Pancreas (tissue), 10 donors: ENCODE results near the gene NTSR1. TPM values are rescaled to one million over a fixed set of nuclear protein-coding genes. Genes with fewer than 3 reads are reported as not detected.

Experiments
- ATAC-seq, 4 donors: fragments of 200-7000 bp; cut with Tn5 transposase; one replicate each; pipeline versions ENCODE4 v1.8.0 to v1.9.1; 2020; ENCODE audit warnings: mild to moderate bottlenecking in 4 of 4, moderate library complexity in 4 of 4
- DNase-seq, 6 donors: peaks; one replicate each; pipeline ENCODE4 v3.0.0-alpha.2; 2020
- FAIRE-seq: peaks from 2 replicates; lab custom pipeline; 2012; peaks lifted over from hg19 to GRCh38; lab: Jason Lieb, UNC
- H3K27ac ChIP-seq, 4 donors: fragments of 200-600 bp; sonication (generic); 1 replicate in 3 of 4; 2 replicates in 1 of 4; pipeline versions ENCODE4 v1.5.0 to v1.8.0; 2020
- H3K27me3 ChIP-seq, 4 donors: fragments of 200-600 bp; one replicate each; pipeline ENCODE4 v1.8.0; 2021
- H3K36me3 ChIP-seq, 3 donors: fragments of 200-600 bp; sonication (generic) in 1 of 3; one replicate each; pipeline versions ENCODE4 v1.5.0 to v1.8.0; 2020 to 2021
- H3K4me1 ChIP-seq, 3 donors: fragments of 200-600 bp; one replicate each; pipeline ENCODE4 v1.8.0; 2021
- H3K4me3 ChIP-seq, 4 donors: fragments of 200-600 bp; sonication (generic) in 2 of 4; one replicate each; pipeline versions ENCODE4 v1.5.0 to v1.8.0; 2020 to 2021
- H3K9me3 ChIP-seq, 4 donors: fragments of 200-600 bp; one replicate each; pipeline ENCODE4 v1.8.0; 2021
- CTCF ChIP-seq, 4 donors: fragments of 200-600 bp; sonication (generic) in 3 of 4; IDR thresholded peaks; one replicate each; pipeline versions ENCODE4 v1.5.0 to v1.8.0; 2021; ENCODE audit warnings: antibody characterized with exemption in 4 of 4
- WGBS, 2 donors: extraction: QIAGEN DNeasy Blood & Tissue Kit; methylation state at CpG; one replicate each; pipeline ENCODE4 v1.1.7; 2013; 5-methylcytosine and 5-hydroxymethylcytosine counted together
- intact Hi-C, 3 donors: fragments of 100-400 bp; cut with DNase I; formaldehyde crosslinking; loops; one replicate each; pipeline versions ENCODE4 v1.11.1 to v1.14.2; 2022
- polyA plus RNA-seq, 2 donors: library from polyadenylated mRNA; stranded (reverse); fragments of 200-250 nt; gene quantifications; one replicate each; pipeline ENCODE4 v1.2.3, GENCODE V29; 2013
- total RNA-seq, 6 donors: library from RNA; stranded (reverse); fragmentation: NEBNext Ultra II Directional in 4 of 6; extraction: Animal tissue kit (Norgen Biotek cat#: 25700) in 4 of 6; gene quantifications; one replicate each; pipeline versions ENCODE4 v1.2.1 to v1.2.4, GENCODE V29; 2021 to 2023
- donor health status: healthy with polysubstance abuse.
- donor health status: DM: no; HTN: no; CAD: no; lungs with moderate emphysema.
- donor health status: DM: no; HTN: no; CAD: no.
- donor health status: control.
- donor health status: control.
- donor health status: Bipolar disorder and iron deficiency.
- donor health status: DM: yes; HTN: yes; CAD: no.
- donor health status: DM: no; HTN: no; CAD: no.
- donor health status: DM: no; HTN: no; CAD: no.
- donor health status: DM: yes; HTN: yes; CAD: no.

NTSR1 gene
- total and polyA plus RNA-seq, 8 donors = 0.02 to 0.15 (median 0.09) TPM; not detected in 2

- FAIRE-seq (no peak), DNase-seq (peak in 3 of 6 donors; percentile 15 to 53 (median 44)), ATAC-seq (no peak)
- Histone ChIP-seq H3K4me3 (no peak overlapping the region), H3K27me3 (peaks cover 0 to 3% (median 0%) of the 10 kb centered on the region in 4 donors), H3K27ac (no peak overlapping the region), H3K9me3 (no peaks in the 10 kb centered on the region), H3K36me3 (no peaks in the 10 kb centered on the region), H3K4me1 (no peaks in the 10 kb centered on the region)
- intact Hi-C loops = no loop called here
- WGBS, 2 donors = 45 to 58% methylated on average over 15 of the region's 15 CpGs
- TF ChIP-seq CTCF (IDR thresholded peaks at IDR 0.05) = no peak
These were observed 26.2 kb downstream of the NTSR1 start for GRCh38 chr20:62734881-62735280.

GRCh38 chr20:62735331-62735821, 26.7 kb downstream of the NTSR1 start:
- H3K4me3 ChIP-seq = no peak overlapping the region
- 38 to 59% methylated on average over 19 of the region's 19 CpGs for WGBS, 2 donors
- ATAC-seq (no peak), DNase-seq (peak in 3 of 6 donors; percentile 20 to 47 (median 39)), FAIRE-seq (no peak)
- intact Hi-C loops = no loop called here
- no peaks in the 10 kb centered on the region for H3K36me3 ChIP-seq
- H3K27ac ChIP-seq = no peak overlapping the region
- no peaks in the 10 kb centered on the region for H3K4me1 ChIP-seq
- no peaks in the 10 kb centered on the region for H3K9me3 ChIP-seq
- TF ChIP-seq CTCF (IDR thresholded peaks at IDR 0.05) = no peak
- H3K27me3 ChIP-seq = peaks cover 0 to 3% (median 0%) of the 10 kb centered on the region in 4 donors

GRCh38 chr20:62736026-62736406, 27.4 kb downstream of the NTSR1 start:
- peaks cover 0 to 3% (median 0%) of the 10 kb centered on the region in 4 donors for H3K27me3 ChIP-seq
- 70 to 81% methylated on average over 8 of the region's 8 CpGs for WGBS, 2 donors
- TF ChIP-seq CTCF (IDR thresholded peaks at IDR 0.05) = no peak

GRCh38 chr20:62736407-62737071, 27.9 kb downstream of the NTSR1 start:
- Histone ChIP-seq H3K27ac (no peak overlapping the region), H3K36me3 (no peaks in the 10 kb centered on the region), H3K4me3 (no peak overlapping the region), H3K27me3 (peaks cover 0 to under 1% (median 0%) of the 10 kb centered on the region in 4 donors), H3K4me1 (no peaks in the 10 kb centered on the region), H3K9me3 (no peaks in the 10 kb centered on the region)
- 66 to 76% methylated on average over 11 to 14 of the region's 14 CpGs for WGBS, 2 donors
- DNase-seq (peak in 2 of 6 donors; percentile 11 to 28), FAIRE-seq (no peak), ATAC-seq (no peak)
- intact Hi-C loops = no loop called here
- no peak for TF ChIP-seq CTCF (IDR thresholded peaks at IDR 0.05)

More at GRCh38 chr20:62736026-62736406, 27.4 kb downstream of the NTSR1 start:
- intact Hi-C loops = no loop called here
- Histone ChIP-seq H3K9me3 (no peaks in the 10 kb centered on the region), H3K36me3 (no peaks in the 10 kb centered on the region), H3K4me1 (no peaks in the 10 kb centered on the region), H3K4me3 (no peak overlapping the region), H3K27ac (no peak overlapping the region)
- FAIRE-seq (no peak), ATAC-seq (no peak), DNase-seq (peak in 3 of 6 donors; percentile 4 to 36 (median 32))

- Histone ChIP-seq H3K4me3 (no peak overlapping the region), H3K36me3 (no peaks in the 10 kb centered on the region), H3K4me1 (no peaks in the 10 kb centered on the region), H3K27ac (no peak overlapping the region), H3K27me3 (no peaks in the 10 kb centered on the region), H3K9me3 (no peaks in the 10 kb centered on the region)
- no peak for TF ChIP-seq CTCF (IDR thresholded peaks at IDR 0.05)
- DNase-seq (peak in 3 of 6 donors; percentile 9 to 50 (median 40)), ATAC-seq (no peak), FAIRE-seq (no peak)
- WGBS, 2 donors = 51 to 63% methylated on average over 20 of the region's 20 CpGs
- intact Hi-C loops = no loop called here
These were observed 28.7 kb downstream of the NTSR1 start for GRCh38 chr20:62737271-62737811.
